HepG2 (cell line): ENCODE results near the gene TP53. TPM values are rescaled to one million over a fixed set of nuclear protein-coding genes. Genes with fewer than 3 reads are reported as not detected.

Source experiments
- ATF3 ChIP-seq: sonication (generic); formaldehyde crosslinking; IDR thresholded peaks from 2 replicates; pipeline ENCODE4 v1.4.0; 2020; ENCODE audit warnings: missing genetic modification reagents
- ETS1 ChIP-seq: sonication (generic); formaldehyde crosslinking; IDR thresholded peaks from 2 replicates; pipeline ENCODE4 v1.4.0; 2020; ENCODE audit warnings: missing genetic modification reagents
- ETV5 ChIP-seq: IDR thresholded peaks from 2 replicates; pipeline ENCODE4 v1.6.1; 2018; ENCODE audit warnings: missing biosample characterization, missing genetic modification reagents, inconsistent platforms, borderline replicate concordance
- GATAD1 ChIP-seq: IDR thresholded peaks from 2 replicates; pipeline ENCODE4 v1.6.1; 2016; ENCODE audit warnings: missing genetic modification reagents, missing compliant biosample characterization
- HIVEP1 ChIP-seq: sonication (generic); formaldehyde crosslinking; IDR thresholded peaks from 2 replicates; pipeline ENCODE4 v1.4.0; 2020; ENCODE audit warnings: mild to moderate bottlenecking, missing genetic modification reagents
- JARID2 ChIP-seq: sonication (generic); formaldehyde crosslinking; IDR thresholded peaks from 2 replicates; pipeline ENCODE4 v1.8.1; 2023; ENCODE audit warnings: missing genetic modification reagents, inconsistent platforms; ENCODE audit not compliant: insufficient replicate concordance
- MED1 ChIP-seq: sonication (generic); formaldehyde crosslinking; IDR thresholded peaks from 2 replicates; pipeline ENCODE4 v1.4.0; 2020; ENCODE audit warnings: missing genetic modification reagents
- NR2C2 ChIP-seq: sonication (generic); formaldehyde crosslinking; IDR thresholded peaks from 2 replicates; pipeline ENCODE4 v1.4.0; 2020; ENCODE audit warnings: missing genetic modification reagents, mild to moderate bottlenecking, moderate library complexity, borderline replicate concordance
- RARA ChIP-seq: IDR thresholded peaks from 2 replicates; pipeline ENCODE4 v1.6.1; 2016; ENCODE audit warnings: missing genetic modification reagents, missing compliant biosample characterization
- SNAI1 ChIP-seq: sonication (generic); formaldehyde crosslinking; IDR thresholded peaks from 2 replicates; pipeline ENCODE4 v1.5.0; 2020; ENCODE audit warnings: mild to moderate bottlenecking, missing genetic modification reagents, borderline replicate concordance
- SP5 ChIP-seq: IDR thresholded peaks from 2 replicates; pipeline ENCODE4 v1.6.1; 2016; ENCODE audit warnings: low read depth, borderline replicate concordance
- SRSF4 ChIP-seq: fragments of 200-400 bp; formaldehyde crosslinking; IDR thresholded peaks from one replicate; pipeline ENCODE4 v1.6.1; 2018; ENCODE audit warnings: mild to moderate bottlenecking, low read depth, low read length, moderate library complexity; ENCODE audit not compliant: poor library complexity, severe bottlenecking
- ZBTB42 ChIP-seq: sonication (generic); formaldehyde crosslinking; IDR thresholded peaks from 2 replicates; pipeline ENCODE4 v1.5.0; 2020; ENCODE audit warnings: mild to moderate bottlenecking, missing genetic modification reagents
- ZMYM4 ChIP-seq: sonication (generic); formaldehyde crosslinking; IDR thresholded peaks from 2 replicates; pipeline ENCODE4 v1.8.1; 2023; ENCODE audit warnings: mild to moderate bottlenecking, missing genetic modification reagents
- ZNF235 ChIP-seq: sonication (generic); formaldehyde crosslinking; IDR thresholded peaks from 2 replicates; pipeline ENCODE4 v1.8.1; 2023; ENCODE audit warnings: mild to moderate bottlenecking, missing genetic modification reagents, borderline replicate concordance
- ZNF354B ChIP-seq: sonication (generic); formaldehyde crosslinking; IDR thresholded peaks from 2 replicates; pipeline ENCODE4 v1.8.0; 2022; ENCODE audit warnings: mild to moderate bottlenecking, missing genetic modification reagents
- ZNF451 ChIP-seq: sonication (generic); formaldehyde crosslinking; IDR thresholded peaks from 2 replicates; pipeline ENCODE4 v1.5.0; 2020; ENCODE audit warnings: mild to moderate bottlenecking, missing genetic modification reagents
- ZNF713 ChIP-seq: sonication (generic); formaldehyde crosslinking; IDR thresholded peaks from 2 replicates; pipeline ENCODE4 v1.4.0; 2020; ENCODE audit warnings: mild to moderate bottlenecking, missing genetic modification reagents
- polyA plus RNA-seq, 8 experiments: library from polyadenylated mRNA; depleted of rRNA in 3 of 8; stranded (reverse) in 7 of 8; unstranded in 1 of 8; fragments of >200 nt; fragmentation: Illumina TruSeq in 4 of 8; extraction: Trizol in 4 of 8; gene quantifications; 2 replicates each; pipeline versions ENCODE4 v1.2.1 to v1.2.3, GENCODE V29; 2011 to 2016; ENCODE audit warnings: low read depth in 4 of 8, missing spikeins in 1 of 8, mixed read lengths in 1 of 8; ENCODE audit not compliant: insufficient read depth in 1 of 8
- total RNA-seq, 5 experiments: library from RNA; depleted of rRNA; stranded (reverse); fragments of >200 nt; fragmentation: Illumina TruSeq; extraction: Trizol; gene quantifications; 2 replicates each; pipeline ENCODE4 v1.2.3, GENCODE V29; 2016; ENCODE audit warnings: low read depth in 1 of 5
- TF ChIP-seq, protein P1 (sequence below): sonication (generic); formaldehyde crosslinking; IDR thresholded peaks from 2 replicates; pipeline ENCODE4 v1.4.0; 2020; ENCODE audit warnings: missing genetic modification reagents
- TF ChIP-seq, protein P2 (sequence below): sonication (generic); formaldehyde crosslinking; IDR thresholded peaks from 2 replicates; pipeline ENCODE4 v1.4.0; 2020; ENCODE audit warnings: missing genetic modification reagents
- TF ChIP-seq, protein P3 (sequence below): sonication (generic); formaldehyde crosslinking; IDR thresholded peaks from 2 replicates; pipeline ENCODE4 v1.5.0; 2020; ENCODE audit warnings: mild to moderate bottlenecking, missing genetic modification reagents, borderline replicate concordance

TP53 gene
- total and polyA plus RNA-seq, 2 of the 13 experiments (the other 11 are each of a cell fraction or from before 2014, with no cell fraction given): 17.1 to 29.9 TPM

GRCh38 chr17:7631398-7632380, 55.6 kb downstream of the TP53 start (continued):
- TF ChIP-seq ZMYM4 (CRISPR knock-in tag) (peak; percentile 18; the same call in 1 of the 2 replicates), ATF3 (CRISPR knock-in tag) (no peak), GATAD1 (CRISPR knock-in tag) (no peak), ETV5 (CRISPR knock-in tag) (0 out of 2 replicates have a peak, but pooled peaks have one; percentile 13), JARID2 (CRISPR knock-in tag) (no peak), RARA (CRISPR knock-in tag) (no peak), ZNF354B (no peak), SP5 (CRISPR knock-in tag) (no peak), HIVEP1 (CRISPR knock-in tag) (peak; percentile 57), SRSF4 (no peak), ZNF713 (CRISPR knock-in tag) (no peak), NR2C2 (no peak), ZBTB42 (no peak), SNAI1 (no peak), ETS1 (CRISPR knock-in tag) (no peak), ZNF235 (CRISPR knock-in tag) (no peak), ZNF451 (CRISPR knock-in tag) (no peak), MED1 (CRISPR knock-in tag) (0 out of 2 replicates have a peak, but pooled peaks have one; percentile 12)
- TF ChIP-seq, protein P1, sequence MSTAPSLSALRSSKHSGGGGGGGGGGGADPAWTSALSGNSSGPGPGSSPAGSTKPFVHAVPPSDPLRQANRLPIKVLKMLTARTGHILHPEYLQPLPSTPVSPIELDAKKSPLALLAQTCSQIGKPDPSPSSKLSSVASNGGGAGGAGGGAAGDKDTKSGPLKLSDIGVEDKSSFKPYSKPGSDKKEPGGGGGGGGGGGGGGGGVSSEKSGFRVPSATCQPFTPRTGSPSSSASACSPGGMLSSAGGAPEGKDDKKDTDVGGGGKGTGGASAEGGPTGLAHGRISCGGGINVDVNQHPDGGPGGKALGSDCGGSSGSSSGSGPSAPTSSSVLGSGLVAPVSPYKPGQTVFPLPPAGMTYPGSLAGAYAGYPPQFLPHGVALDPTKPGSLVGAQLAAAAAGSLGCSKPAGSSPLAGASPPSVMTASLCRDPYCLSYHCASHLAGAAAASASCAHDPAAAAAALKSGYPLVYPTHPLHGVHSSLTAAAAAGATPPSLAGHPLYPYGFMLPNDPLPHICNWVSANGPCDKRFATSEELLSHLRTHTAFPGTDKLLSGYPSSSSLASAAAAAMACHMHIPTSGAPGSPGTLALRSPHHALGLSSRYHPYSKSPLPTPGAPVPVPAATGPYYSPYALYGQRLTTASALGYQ (CRISPR knock-in tag): no peak
- TF ChIP-seq, protein P2, sequence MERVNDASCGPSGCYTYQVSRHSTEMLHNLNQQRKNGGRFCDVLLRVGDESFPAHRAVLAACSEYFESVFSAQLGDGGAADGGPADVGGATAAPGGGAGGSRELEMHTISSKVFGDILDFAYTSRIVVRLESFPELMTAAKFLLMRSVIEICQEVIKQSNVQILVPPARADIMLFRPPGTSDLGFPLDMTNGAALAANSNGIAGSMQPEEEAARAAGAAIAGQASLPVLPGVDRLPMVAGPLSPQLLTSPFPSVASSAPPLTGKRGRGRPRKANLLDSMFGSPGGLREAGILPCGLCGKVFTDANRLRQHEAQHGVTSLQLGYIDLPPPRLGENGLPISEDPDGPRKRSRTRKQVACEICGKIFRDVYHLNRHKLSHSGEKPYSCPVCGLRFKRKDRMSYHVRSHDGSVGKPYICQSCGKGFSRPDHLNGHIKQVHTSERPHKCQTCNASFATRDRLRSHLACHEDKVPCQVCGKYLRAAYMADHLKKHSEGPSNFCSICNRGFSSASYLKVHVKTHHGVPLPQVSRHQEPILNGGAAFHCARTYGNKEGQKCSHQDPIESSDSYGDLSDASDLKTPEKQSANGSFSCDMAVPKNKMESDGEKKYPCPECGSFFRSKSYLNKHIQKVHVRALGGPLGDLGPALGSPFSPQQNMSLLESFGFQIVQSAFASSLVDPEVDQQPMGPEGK: 0 out of 2 replicates have a peak, but pooled peaks have one; percentile 15
- TF ChIP-seq, protein P3, sequence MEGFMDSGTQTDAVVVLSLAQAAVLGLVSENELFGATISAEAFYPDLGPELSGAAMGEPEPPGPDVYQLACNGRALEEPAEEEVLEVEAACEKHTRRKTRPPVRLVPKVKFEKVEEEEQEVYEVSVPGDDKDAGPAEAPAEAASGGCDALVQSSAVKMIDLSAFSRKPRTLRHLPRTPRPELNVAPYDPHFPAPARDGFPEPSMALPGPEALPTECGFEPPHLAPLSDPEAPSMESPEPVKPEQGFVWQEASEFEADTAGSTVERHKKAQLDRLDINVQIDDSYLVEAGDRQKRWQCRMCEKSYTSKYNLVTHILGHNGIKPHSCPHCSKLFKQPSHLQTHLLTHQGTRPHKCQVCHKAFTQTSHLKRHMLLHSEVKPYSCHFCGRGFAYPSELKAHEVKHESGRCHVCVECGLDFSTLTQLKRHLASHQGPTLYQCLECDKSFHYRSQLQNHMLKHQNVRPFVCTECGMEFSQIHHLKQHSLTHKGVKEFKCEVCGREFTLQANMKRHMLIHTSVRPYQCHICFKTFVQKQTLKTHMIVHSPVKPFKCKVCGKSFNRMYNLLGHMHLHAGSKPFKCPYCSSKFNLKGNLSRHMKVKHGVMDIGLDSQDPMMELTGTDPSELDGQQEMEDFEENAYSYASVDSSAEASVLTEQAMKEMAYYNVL (CRISPR knock-in tag): no peak; the same call in 1 of the 2 replicates
